Esophagus muscularis mucosa (tissue), 3 donors: Measurements from ENCODE around the gene TMEM95.

Experiments
- EP300 ChIP-seq: sonication (generic); formaldehyde crosslinking; IDR thresholded peaks from one replicate; pipeline ENCODE4 v1.6.1; 2017; ENCODE audit warnings: antibody characterized with exemption
- TF ChIP-seq, protein P1 (sequence below), 3 experiments: fragments of 200-600 bp in 2 of 3; fragments of 450-650 bp in 1 of 3; sonication (generic) in 2 of 3; IDR thresholded peaks; one replicate each; pipeline ENCODE4 v1.5.1; 2017 to 2019; ENCODE audit warnings: antibody characterized with exemption in 3 of 3, mild to moderate bottlenecking in 2 of 3, moderate library complexity in 1 of 3

GRCh38 chr17:7351665-7352502 is 3.1 kb upstream of the TMEM95 start, which contains the start of gene KCTD11:
- no peak for TF ChIP-seq EP300
- TF ChIP-seq, protein P1, sequence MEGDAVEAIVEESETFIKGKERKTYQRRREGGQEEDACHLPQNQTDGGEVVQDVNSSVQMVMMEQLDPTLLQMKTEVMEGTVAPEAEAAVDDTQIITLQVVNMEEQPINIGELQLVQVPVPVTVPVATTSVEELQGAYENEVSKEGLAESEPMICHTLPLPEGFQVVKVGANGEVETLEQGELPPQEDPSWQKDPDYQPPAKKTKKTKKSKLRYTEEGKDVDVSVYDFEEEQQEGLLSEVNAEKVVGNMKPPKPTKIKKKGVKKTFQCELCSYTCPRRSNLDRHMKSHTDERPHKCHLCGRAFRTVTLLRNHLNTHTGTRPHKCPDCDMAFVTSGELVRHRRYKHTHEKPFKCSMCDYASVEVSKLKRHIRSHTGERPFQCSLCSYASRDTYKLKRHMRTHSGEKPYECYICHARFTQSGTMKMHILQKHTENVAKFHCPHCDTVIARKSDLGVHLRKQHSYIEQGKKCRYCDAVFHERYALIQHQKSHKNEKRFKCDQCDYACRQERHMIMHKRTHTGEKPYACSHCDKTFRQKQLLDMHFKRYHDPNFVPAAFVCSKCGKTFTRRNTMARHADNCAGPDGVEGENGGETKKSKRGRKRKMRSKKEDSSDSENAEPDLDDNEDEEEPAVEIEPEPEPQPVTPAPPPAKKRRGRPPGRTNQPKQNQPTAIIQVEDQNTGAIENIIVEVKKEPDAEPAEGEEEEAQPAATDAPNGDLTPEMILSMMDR (IDR thresholded peaks at IDR 0.05) = peak; percentile 47 to 74 (median 61)
